GM12891 (cell line): ENCODE data around the gene CWF19L2.

Experiments
- PAX5 ChIP-seq: IDR thresholded peaks from 2 replicates; pipeline ENCODE4 v1.6.1; 2011; ENCODE audit warnings: low read length, moderate library complexity, mild to moderate bottlenecking; ENCODE audit not compliant: insufficient read depth, severe bottlenecking
- POLR2A ChIP-seq: IDR thresholded peaks from 2 replicates; pipeline ENCODE4 v1.6.1; 2011; ENCODE audit warnings: low read depth, low read length, control low read depth
- POLR2AphosphoS5 ChIP-seq: IDR thresholded peaks from 2 replicates; pipeline ENCODE4 v1.6.1; 2011; ENCODE audit warnings: low read depth, low read length, control low read depth
- POU2F2 ChIP-seq: IDR thresholded peaks from 2 replicates; pipeline ENCODE4 v1.6.1; 2011; ENCODE audit warnings: low read depth, mild to moderate bottlenecking, control low read depth, low read length, moderate library complexity
- SPI1 ChIP-seq: IDR thresholded peaks from 2 replicates; pipeline ENCODE4 v1.6.1; 2011; ENCODE audit warnings: low read depth, low read length, control low read depth
- TAF1 ChIP-seq: IDR thresholded peaks from 2 replicates; pipeline ENCODE4 v1.6.1; 2011; ENCODE audit warnings: low read depth, low read length, control low read depth

- TF ChIP-seq POLR2A, result no peak
- TF ChIP-seq TAF1, result no peak
- no peak for TF ChIP-seq POLR2AphosphoS5
- TF ChIP-seq SPI1, result no peak
- no peak for TF ChIP-seq POU2F2
- TF ChIP-seq PAX5, result no peak
These were observed 36.4 kb upstream of the CWF19L2 start for GRCh38 chr11:107494055-107494454.
